Measurements from ENCODE around the gene DOP1B. TPM values are rescaled to one million over a fixed set of nuclear protein-coding genes. Genes with fewer than 3 reads are reported as not detected.

DOP1B gene
- total and polyA plus RNA-seq, 3 experiments from 2014 or later = 12.0 to 15.2 (median 12.1) TPM

- no peak for DNase-seq
- H3K4me1 ChIP-seq (ENCODE audit: insufficient read depth, low read length) = peaks cover 15% of the 10 kb centered on the region
- H3K36me3 ChIP-seq (ENCODE audit: insufficient read depth, low read length) = no peaks in the 10 kb centered on the region
- ChIA-PET CTCF (interaction anchor here (0.6 to 1.2 kb wide), 2 partner anchors 23 to 61 kb away, joined by 3 read pairs; no protein-coding TSS in a partner anchor), POLR2A (no interaction called here)
- Mint-ChIP-seq H3K27me3 (no peaks in the 10 kb centered on the region), H3K36me3 (peaks cover 5 to 6% (median 5%) of the 10 kb centered on the region in 3 donors), H3K4me3 (no peak overlapping the region), H3K27ac (peak overlapping the region in 4 of 8 donors; percentile 16 to 97 (median 65)), H3K4me1 (peaks cover 11 to 20% (median 14%) of the 10 kb centered on the region in 3 donors), H3K9me3 (no peaks in the 10 kb centered on the region)
- H3K27ac ChIP-seq (ENCODE audit: low read depth, low read length) = no peak overlapping the region
- H3K27me3 ChIP-seq (ENCODE audit: insufficient read depth, low read length, poor library complexity, severe bottlenecking) = no peaks in the 10 kb centered on the region
- no peak overlapping the region for H3K4me3 ChIP-seq (ENCODE audit: low read length)
- H3K9me3 ChIP-seq (ENCODE audit: low read length) = no peaks in the 10 kb centered on the region
These were observed 19.3 kb downstream of the DOP1B start for GRCh38 chr21:36175771-36176565.

GRCh38 chr21:36178349-36178748 lies 21.7 kb downstream of the DOP1B start:
- H3K9me3 Mint-ChIP-seq = no peaks in the 10 kb centered on the region
- POLR2A ChIA-PET = no interaction called here
- no peak overlapping the region for H3K4me3 Mint-ChIP-seq
- CTCF ChIA-PET = interaction anchor here (1.2 kb wide), 1 partner anchor 31 kb away, joined by 3 read pairs; no protein-coding TSS in a partner anchor
- H3K27ac ChIP-seq (ENCODE audit: low read depth, low read length) = no peak overlapping the region
- H3K27ac Mint-ChIP-seq = no peak overlapping the region
- H3K4me1 ChIP-seq (ENCODE audit: insufficient read depth, low read length) = peaks cover 15% of the 10 kb centered on the region
- H3K4me1 Mint-ChIP-seq = peaks cover 9 to 20% (median 11%) of the 10 kb centered on the region in 3 donors
- no peaks in the 10 kb centered on the region for H3K36me3 ChIP-seq (ENCODE audit: insufficient read depth, low read length)
- H3K36me3 Mint-ChIP-seq = peaks cover 4 to 9% (median 6%) of the 10 kb centered on the region in 3 donors
- no peaks in the 10 kb centered on the region for H3K27me3 ChIP-seq (ENCODE audit: insufficient read depth, low read length, poor library complexity, severe bottlenecking)
- no peaks in the 10 kb centered on the region for H3K27me3 Mint-ChIP-seq
- DNase-seq = no peak
- no peaks in the 10 kb centered on the region for H3K9me3 ChIP-seq (ENCODE audit: low read length)
- no peak overlapping the region for H3K4me3 ChIP-seq (ENCODE audit: low read length)

- no peak for DNase-seq
These were observed 22.5 kb downstream of the DOP1B start for GRCh38 chr21:36179145-36179544.

GRCh38 chr21:36180963-36181362 lies 24.3 kb downstream of the DOP1B start:
- CTCF ChIA-PET = no interaction called here
- H3K4me1 ChIP-seq (ENCODE audit: insufficient read depth, low read length) = peaks cover 6% of the 10 kb centered on the region
- no peak overlapping the region for H3K27ac ChIP-seq (ENCODE audit: low read depth, low read length)

More at GRCh38 chr21:36179145-36179544, 22.5 kb downstream of the DOP1B start:
- H3K4me1 Mint-ChIP-seq = peaks cover 4 to 15% (median 7%) of the 10 kb centered on the region in 3 donors
- Histone ChIP-seq H3K4me1 (ENCODE audit: insufficient read depth, low read length) (peaks cover 12% of the 10 kb centered on the region), H3K9me3 (ENCODE audit: low read length) (no peaks in the 10 kb centered on the region), H3K27ac (ENCODE audit: low read depth, low read length) (no peak overlapping the region), H3K27me3 (ENCODE audit: insufficient read depth, low read length, poor library complexity, severe bottlenecking) (no peaks in the 10 kb centered on the region), H3K36me3 (ENCODE audit: insufficient read depth, low read length) (no peaks in the 10 kb centered on the region), H3K4me3 (ENCODE audit: low read length) (no peak overlapping the region)
- H3K9me3 Mint-ChIP-seq = no peaks in the 10 kb centered on the region
- H3K4me3 Mint-ChIP-seq = no peak overlapping the region
- ChIA-PET CTCF (no interaction called here), POLR2A (no interaction called here)
- H3K27ac Mint-ChIP-seq = no peak overlapping the region
- H3K36me3 Mint-ChIP-seq = peaks cover 4 to 11% (median 6%) of the 10 kb centered on the region in 3 donors
- no peaks in the 10 kb centered on the region for H3K27me3 Mint-ChIP-seq

GRCh38 chr21:36183144-36183795 lies 26.6 kb downstream of the DOP1B start:
- H3K9me3 Mint-ChIP-seq = no peaks in the 10 kb centered on the region
- no peaks in the 10 kb centered on the region for H3K27me3 ChIP-seq (ENCODE audit: insufficient read depth, low read length, poor library complexity, severe bottlenecking)
- peaks cover 0 to 7% (median 4%) of the 10 kb centered on the region in 3 donors for H3K4me1 Mint-ChIP-seq
- H3K36me3 Mint-ChIP-seq = peaks cover 7 to 26% (median 12%) of the 10 kb centered on the region in 3 donors
- no peaks in the 10 kb centered on the region for H3K9me3 ChIP-seq (ENCODE audit: low read length)
- H3K4me1 ChIP-seq (ENCODE audit: insufficient read depth, low read length) = peaks cover under 1% of the 10 kb centered on the region
- no peak overlapping the region for H3K4me3 Mint-ChIP-seq
- H3K4me3 ChIP-seq (ENCODE audit: low read length) = no peak overlapping the region
- POLR2A ChIA-PET = interaction anchor here (0.6 kb wide), 1 partner anchor 50 kb away, joined by 4 read pairs; no protein-coding TSS in a partner anchor
- no peak overlapping the region for H3K27ac Mint-ChIP-seq
- no peak for DNase-seq
- H3K27ac ChIP-seq (ENCODE audit: low read depth, low read length) = no peak overlapping the region
- CTCF ChIA-PET = interaction anchor here (1.1 kb wide), 1 partner anchor 21 kb away, joined by 3 read pairs; no protein-coding TSS in a partner anchor
- no peaks in the 10 kb centered on the region for H3K27me3 Mint-ChIP-seq
- no peaks in the 10 kb centered on the region for H3K36me3 ChIP-seq (ENCODE audit: insufficient read depth, low read length)

More at GRCh38 chr21:36180963-36181362, 24.3 kb downstream of the DOP1B start:
- Histone ChIP-seq H3K27me3 (ENCODE audit: insufficient read depth, low read length, poor library complexity, severe bottlenecking) (no peaks in the 10 kb centered on the region), H3K9me3 (ENCODE audit: low read length) (no peaks in the 10 kb centered on the region), H3K4me3 (ENCODE audit: low read length) (no peak overlapping the region), H3K36me3 (ENCODE audit: insufficient read depth, low read length) (no peaks in the 10 kb centered on the region)
- Mint-ChIP-seq H3K4me3 (no peak overlapping the region), H3K27ac (no peak overlapping the region), H3K4me1 (peaks cover 0 to 7% (median 3%) of the 10 kb centered on the region in 3 donors), H3K36me3 (peaks cover 6 to 17% (median 8%) of the 10 kb centered on the region in 3 donors), H3K27me3 (no peaks in the 10 kb centered on the region), H3K9me3 (no peaks in the 10 kb centered on the region)
- DNase-seq = no peak
- POLR2A ChIA-PET = no interaction called here

GRCh38 chr21:36184545-36184944 lies 27.9 kb downstream of the DOP1B start:
- no peaks in the 10 kb centered on the region for H3K9me3 ChIP-seq (ENCODE audit: low read length)
- no peak for DNase-seq
- H3K27ac ChIP-seq (ENCODE audit: low read depth, low read length) = no peak overlapping the region
- Mint-ChIP-seq H3K36me3 (peaks cover 7 to 26% (median 8%) of the 10 kb centered on the region in 3 donors), H3K4me3 (no peak overlapping the region), H3K4me1 (peaks cover 0 to 10% (median 8%) of the 10 kb centered on the region in 3 donors), H3K27me3 (no peaks in the 10 kb centered on the region), H3K27ac (peak overlapping the region in 1 of 8 donors; percentile 68), H3K9me3 (no peaks in the 10 kb centered on the region)
- peaks cover 9% of the 10 kb centered on the region for H3K4me1 ChIP-seq (ENCODE audit: insufficient read depth, low read length)
- no peaks in the 10 kb centered on the region for H3K27me3 ChIP-seq (ENCODE audit: insufficient read depth, low read length, poor library complexity, severe bottlenecking)
- H3K36me3 ChIP-seq (ENCODE audit: insufficient read depth, low read length) = no peaks in the 10 kb centered on the region
- no peak overlapping the region for H3K4me3 ChIP-seq (ENCODE audit: low read length)
- ChIA-PET CTCF (interaction anchor here (1.3 kb wide), 1 partner anchor 32 kb away, joined by 3 read pairs; no protein-coding TSS in a partner anchor), POLR2A (no interaction called here)

- no peaks in the 10 kb centered on the region for H3K9me3 Mint-ChIP-seq
- no peaks in the 10 kb centered on the region for H3K9me3 ChIP-seq (ENCODE audit: low read length)
- H3K27me3 Mint-ChIP-seq = no peaks in the 10 kb centered on the region
- CTCF ChIA-PET = interaction anchor here (1.3 kb wide), 1 partner anchor 33 kb away, joined by 3 read pairs; no protein-coding TSS in a partner anchor
- no peak overlapping the region for H3K4me3 Mint-ChIP-seq
- H3K4me1 Mint-ChIP-seq = peaks cover 0 to 10% (median 8%) of the 10 kb centered on the region in 3 donors
- no peaks in the 10 kb centered on the region for H3K36me3 ChIP-seq (ENCODE audit: insufficient read depth, low read length)
- H3K27ac ChIP-seq (ENCODE audit: low read depth, low read length) = no peak overlapping the region
- POLR2A ChIA-PET = no interaction called here
- peaks cover 7 to 25% (median 7%) of the 10 kb centered on the region in 3 donors for H3K36me3 Mint-ChIP-seq
- H3K27me3 ChIP-seq (ENCODE audit: insufficient read depth, low read length, poor library complexity, severe bottlenecking) = no peaks in the 10 kb centered on the region
- H3K27ac Mint-ChIP-seq = peak overlapping the region in 1 of 8 donors; percentile 11
- peaks cover 9% of the 10 kb centered on the region for H3K4me1 ChIP-seq (ENCODE audit: insufficient read depth, low read length)
- no peak for DNase-seq
- H3K4me3 ChIP-seq (ENCODE audit: low read length) = no peak overlapping the region
These were observed 28.9 kb downstream of the DOP1B start for GRCh38 chr21:36185523-36185922.

- H3K9me3 ChIP-seq (ENCODE audit: low read length) = no peaks in the 10 kb centered on the region
- ChIA-PET CTCF (no interaction called here), POLR2A (interaction anchor here (0.6 kb wide), 1 partner anchor 167 kb away, joined by 7 read pairs; no protein-coding TSS in a partner anchor)
- H3K4me3 ChIP-seq (ENCODE audit: low read length) = no peak overlapping the region
- H3K4me1 Mint-ChIP-seq = peaks cover 0 to 10% (median 10%) of the 10 kb centered on the region in 3 donors
- no peaks in the 10 kb centered on the region for H3K27me3 Mint-ChIP-seq
- peaks cover 9% of the 10 kb centered on the region for H3K4me1 ChIP-seq (ENCODE audit: insufficient read depth, low read length)
- H3K27me3 ChIP-seq (ENCODE audit: insufficient read depth, low read length, poor library complexity, severe bottlenecking) = no peaks in the 10 kb centered on the region
- peaks cover 11 to 25% (median 11%) of the 10 kb centered on the region in 3 donors for H3K36me3 Mint-ChIP-seq
- DNase-seq = no peak
- H3K27ac ChIP-seq (ENCODE audit: low read depth, low read length) = no peak overlapping the region
- peak overlapping the region in 1 of 8 donors; percentile 1 for H3K27ac Mint-ChIP-seq
- no peak overlapping the region for H3K4me3 Mint-ChIP-seq
- H3K9me3 Mint-ChIP-seq = no peaks in the 10 kb centered on the region
- no peaks in the 10 kb centered on the region for H3K36me3 ChIP-seq (ENCODE audit: insufficient read depth, low read length)
These were observed 29.5 kb downstream of the DOP1B start for GRCh38 chr21:36186081-36186480.

All from CD8-positive, alpha-beta memory T cell (primary cell).